HCT116 (cell line): Measurements from ENCODE around the gene LYPD4. TPM values are rescaled to one million over a fixed set of nuclear protein-coding genes. Genes with fewer than 3 reads are reported as not detected.

Source experiments
- ATAC-seq: fragments of 200-7000 bp; cut with Tn5 transposase; 2 replicates; pipeline ENCODE4 v1.9.1; 2020; ENCODE audit warnings: mild to moderate bottlenecking, moderate library complexity
- BruUV-seq: library from RNA; stranded (reverse); fragments of 400-500 nt; replicated peaks from 2 replicates; lab custom pipeline; 2021; lab: Mats Ljungman, UMichigan
- CTCF ChIA-PET: fragments of 300-600 bp; sonication (Branson Sonifier 250); formaldehyde crosslinking; loops from one replicate; lab custom pipeline; 2021; ENCODE audit warnings: antibody characterized with exemption; lab: Charles Lee
- POLR2A ChIA-PET: fragments of 300-600, 350-600 bp; sonication (Branson Sonifier 250); formaldehyde crosslinking; loops from one replicate; lab custom pipeline; 2021; ENCODE audit warnings: antibody characterized with exemption; lab: Charles Lee
- RAD21 ChIA-PET, 2 experiments: fragments of 300-600 bp; sonication (Branson Sonifier 250); formaldehyde crosslinking; loops; one replicate each; lab custom pipeline; 2023; ENCODE audit warnings: low total read pairs in 2 of 2; ENCODE audit not compliant: uncharacterized antibody in 2 of 2, unreplicated experiment in 2 of 2, low non-redundant PET in 1 of 2; lab: Charles Lee
- DNase-seq: peaks from one replicate; pipeline ENCODE4 v3.0.0-alpha.2; 2010; ENCODE audit warnings: low read depth, low spot score
- H2AFZ ChIP-seq: fragments of 200-600 bp; shearing (Covaris generic), sonication (generic); 2 replicates; pipeline ENCODE4 v1.6.1; 2017; ENCODE audit warnings: low read depth, mixed run types, mixed read lengths, antibody characterized with exemption, low read length; ENCODE audit not compliant: poor library complexity, severe bottlenecking
- H3K27ac ChIP-seq: 2 replicates; pipeline ENCODE4 v1.5.1; 2012; ENCODE audit warnings: low read depth, low read length
- H3K27me3 ChIP-seq: fragments of 200-600 bp; sonication (generic); 2 replicates; pipeline ENCODE4 v1.6.1; 2016; ENCODE audit warnings: mixed run types, low read length, mixed read lengths; ENCODE audit not compliant: insufficient read depth
- H3K36me3 ChIP-seq, 2 experiments: fragments of 200-500 bp in 1 of 2; fragments of 200-600 bp in 1 of 2; sonication (Bioruptor generic) in 1 of 2; sonication (generic) in 1 of 2; 2 replicates each; pipeline versions ENCODE4 v1.5.1 to v1.6.1; 2014 to 2016; ENCODE audit warnings: low read length in 2 of 2, inconsistent platforms in 1 of 2, mixed read lengths in 1 of 2, mixed run types in 1 of 2; ENCODE audit not compliant: insufficient read depth in 2 of 2, control insufficient read depth in 1 of 2
- H3K4me1 ChIP-seq, 2 experiments: fragments of 200-600 bp in 1 of 2; sonication (generic) in 1 of 2; 2 replicates each; pipeline versions ENCODE4 v1.5.1 to v1.6.1; 2012 to 2017; ENCODE audit warnings: low read length in 2 of 2, inconsistent platforms in 1 of 2, mild to moderate bottlenecking in 1 of 2, mixed read lengths in 1 of 2, mixed run types in 1 of 2, moderate library complexity in 1 of 2; ENCODE audit not compliant: insufficient read depth in 2 of 2, control insufficient read depth in 1 of 2
- H3K4me2 ChIP-seq: fragments of 200-600 bp; sonication (generic); 2 replicates; pipeline ENCODE4 v1.6.1; 2017; ENCODE audit warnings: mixed run types, low read length, mixed read lengths
- H3K4me3 ChIP-seq, 2 experiments: fragments of 200-600 bp in 1 of 2; sonication (generic) in 1 of 2; replicated peaks in 1 of 2; 2 replicates each; pipeline ENCODE4 v1.5.1; 2011 to 2016; ENCODE audit warnings: low read length in 2 of 2, control low read depth in 1 of 2, low read depth in 1 of 2, mild to moderate bottlenecking in 1 of 2, mixed read lengths in 1 of 2, mixed run types in 1 of 2
- H3K79me2 ChIP-seq: fragments of 200-600 bp; sonication (generic); 2 replicates; pipeline ENCODE4 v1.6.1; 2017; ENCODE audit warnings: mild to moderate bottlenecking, mixed run types, low read length, moderate library complexity, mixed read lengths; ENCODE audit not compliant: insufficient read depth
- H3K9ac ChIP-seq: fragments of 200-600 bp; sonication (generic); 2 replicates; pipeline ENCODE4 v1.6.1; 2016; ENCODE audit warnings: low read length, mixed read lengths
- H3K9me2 ChIP-seq: fragments of 200-600 bp; sonication (generic), shearing (Covaris generic); 2 replicates; pipeline ENCODE4 v1.6.1; 2017; ENCODE audit warnings: mixed run types, mild to moderate bottlenecking, moderate library complexity; ENCODE audit not compliant: insufficient read depth
- H3K9me3 ChIP-seq, 2 experiments: fragments of 200-500 bp in 1 of 2; fragments of 200-600 bp in 1 of 2; sonication (Bioruptor generic) in 1 of 2; sonication (generic) in 1 of 2; 2 replicates each; pipeline ENCODE4 v1.6.1; 2014 to 2017; ENCODE audit warnings: low read length in 2 of 2, mixed read lengths in 2 of 2, inconsistent platforms in 1 of 2, low read depth in 1 of 2, mild to moderate bottlenecking in 1 of 2, mixed run types in 1 of 2, moderate library complexity in 1 of 2; ENCODE audit not compliant: control insufficient read depth in 1 of 2, insufficient read depth in 1 of 2
- H4K20me1 ChIP-seq: fragments of 200-600 bp; sonication (generic), shearing (Covaris generic); 2 replicates; pipeline ENCODE4 v1.6.1; 2017; ENCODE audit warnings: mixed run types, mild to moderate bottlenecking, moderate library complexity; ENCODE audit not compliant: insufficient read depth
- CBX3 ChIP-seq: IDR thresholded peaks from 2 replicates; pipeline ENCODE4 v1.6.1; 2012; ENCODE audit warnings: low read depth
- CEBPB ChIP-seq: IDR thresholded peaks from 2 replicates; pipeline ENCODE4 v1.6.1; 2012; ENCODE audit warnings: low read depth
- EGR1 ChIP-seq: IDR thresholded peaks from 2 replicates; pipeline ENCODE4 v1.6.1; 2012; ENCODE audit warnings: low read depth
- ELF1 ChIP-seq: IDR thresholded peaks from 2 replicates; pipeline ENCODE4 v1.6.1; 2012; ENCODE audit warnings: low read depth, borderline replicate concordance
- EZH2 ChIP-seq: fragments of 200-600 bp; sonication (generic); IDR thresholded peaks from 2 replicates; pipeline ENCODE4 v1.6.1; 2017; ENCODE audit warnings: antibody characterized with exemption, mixed run types
- FOSL1 ChIP-seq: IDR thresholded peaks from 2 replicates; pipeline ENCODE4 v1.6.1; 2012; ENCODE audit warnings: low read depth
- JUND ChIP-seq: IDR thresholded peaks from 2 replicates; pipeline ENCODE4 v1.6.1; 2012
- MAX ChIP-seq: IDR thresholded peaks from 2 replicates; pipeline ENCODE4 v1.6.1; 2012
- SIN3A ChIP-seq: IDR thresholded peaks from 2 replicates; pipeline ENCODE4 v1.6.1; 2012; ENCODE audit warnings: low read depth
- TCF7L2 ChIP-seq: IDR thresholded peaks from 2 replicates; pipeline ENCODE4 v1.7.0; 2011; ENCODE audit warnings: borderline replicate concordance, inconsistent platforms; ENCODE audit not compliant: insufficient read depth, insufficient read length; ENCODE audit errors: extremely low read depth
- YY1 ChIP-seq: IDR thresholded peaks from 2 replicates; pipeline ENCODE4 v1.6.1; 2011; ENCODE audit warnings: low read length, low read depth, moderate library complexity, mild to moderate bottlenecking; ENCODE audit not compliant: insufficient replicate concordance; ENCODE audit errors: extremely low read depth
- ZFX ChIP-seq: fragments of 450-650 bp; IDR thresholded peaks from 2 replicates; pipeline ENCODE4 v1.6.1; 2017
- ZNF274 ChIP-seq: fragments of 200-500 bp; sonication (Bioruptor generic); IDR thresholded peaks from 2 replicates; pipeline ENCODE4 v1.6.1; 2014; ENCODE audit warnings: mild to moderate bottlenecking, low read depth, low read length, inconsistent platforms
- intact Hi-C: fragments of 100-400 bp; cut with micrococcal nuclease; formaldehyde crosslinking; loops from 2 replicates; pipeline ENCODE4 v1.10.0; 2022
- total RNA-seq: library from RNA; stranded (reverse); gene quantifications from one replicate; pipeline ENCODE4 v1.2.1, GENCODE V29; 2021; ENCODE audit not compliant: unreplicated experiment
- TF ChIP-seq, protein P1 (sequence below), 3 experiments: fragments of 200-600 bp in 1 of 3; sonication (generic) in 1 of 3; IDR thresholded peaks in 2 of 3; conservative IDR thresholded peaks in 1 of 3; 2 replicates each; pipeline ENCODE4 v1.5.1; 2012 to 2017; ENCODE audit warnings: low read depth in 2 of 3, low read length in 2 of 3, antibody characterized with exemption in 1 of 3, borderline replicate concordance in 1 of 3, control low read depth in 1 of 3, mild to moderate bottlenecking in 1 of 3, mixed read lengths in 1 of 3, mixed run types in 1 of 3, moderate library complexity in 1 of 3; ENCODE audit not compliant: insufficient read depth in 1 of 3
- TF ChIP-seq, protein P2 (sequence below): IDR thresholded peaks from 2 replicates; pipeline ENCODE4 v1.6.1; 2011; ENCODE audit warnings: mild to moderate bottlenecking, low read length, moderate library complexity; ENCODE audit not compliant: insufficient replicate concordance; ENCODE audit errors: extremely low read depth

Gene LYPD4
- total RNA-seq, 1 experiment from 2014 or later = not detected

DNA sequence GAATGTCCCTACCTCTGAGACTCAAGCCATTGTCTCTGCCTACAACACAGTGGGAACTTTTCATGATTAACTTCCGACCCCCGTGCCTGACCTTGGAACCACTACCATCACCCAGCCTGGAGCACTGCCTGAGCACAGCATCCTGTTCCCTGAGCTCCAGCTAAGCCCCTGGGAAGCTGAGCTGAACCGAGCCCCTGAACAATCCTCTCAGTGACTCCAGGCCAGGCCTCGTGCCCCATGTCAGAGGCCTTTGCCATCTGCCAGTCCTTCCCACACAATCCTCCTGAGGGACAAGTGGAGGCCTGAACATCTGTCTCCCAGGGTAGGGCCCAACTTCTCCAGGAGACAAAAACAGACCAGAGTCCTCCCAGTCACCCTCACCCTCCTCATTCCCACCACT, 30.6 kb downstream of the LYPD4 start:
- DNase-seq (no peak), ATAC-seq (no peak)
- Histone ChIP-seq H3K79me2 (no peaks in the 10 kb centered on the region), H3K27ac (no peak overlapping the region), H2AFZ (no peak overlapping the region), H3K9ac (no peak overlapping the region), H3K9me3 (no peaks in the 10 kb centered on the region), H3K9me2 (no peaks in the 10 kb centered on the region), H3K4me1 (no peaks in the 10 kb centered on the region), H3K27me3 (peaks cover 4% of the 10 kb centered on the region; the same call in 1 of the 2 replicates)
- ChIA-PET CTCF (no interaction called here), POLR2A (no interaction called here)
- intact Hi-C loops = no loop called here
- TF ChIP-seq SIN3A (no peak), FOSL1 (no peak), EGR1 (no peak)
- TF ChIP-seq, protein P1, sequence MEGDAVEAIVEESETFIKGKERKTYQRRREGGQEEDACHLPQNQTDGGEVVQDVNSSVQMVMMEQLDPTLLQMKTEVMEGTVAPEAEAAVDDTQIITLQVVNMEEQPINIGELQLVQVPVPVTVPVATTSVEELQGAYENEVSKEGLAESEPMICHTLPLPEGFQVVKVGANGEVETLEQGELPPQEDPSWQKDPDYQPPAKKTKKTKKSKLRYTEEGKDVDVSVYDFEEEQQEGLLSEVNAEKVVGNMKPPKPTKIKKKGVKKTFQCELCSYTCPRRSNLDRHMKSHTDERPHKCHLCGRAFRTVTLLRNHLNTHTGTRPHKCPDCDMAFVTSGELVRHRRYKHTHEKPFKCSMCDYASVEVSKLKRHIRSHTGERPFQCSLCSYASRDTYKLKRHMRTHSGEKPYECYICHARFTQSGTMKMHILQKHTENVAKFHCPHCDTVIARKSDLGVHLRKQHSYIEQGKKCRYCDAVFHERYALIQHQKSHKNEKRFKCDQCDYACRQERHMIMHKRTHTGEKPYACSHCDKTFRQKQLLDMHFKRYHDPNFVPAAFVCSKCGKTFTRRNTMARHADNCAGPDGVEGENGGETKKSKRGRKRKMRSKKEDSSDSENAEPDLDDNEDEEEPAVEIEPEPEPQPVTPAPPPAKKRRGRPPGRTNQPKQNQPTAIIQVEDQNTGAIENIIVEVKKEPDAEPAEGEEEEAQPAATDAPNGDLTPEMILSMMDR (IDR thresholded peaks at IDR 0.05 in 2 of 3, conservative IDR thresholded peaks at IDR 0.05 in 1 of 3; ENCODE audit: borderline replicate concordance in 1 of 3, insufficient read depth in 1 of 3, low read depth in 2 of 3, low read length in 2 of 3) = no peak
- TF ChIP-seq, all 23 proteins: peak for 0
- BruUV-seq = no TSS peak
- no peaks in the 10 kb centered on the region for H4K20me1 ChIP-seq
- no peak overlapping the region for H3K4me2 ChIP-seq
- no peaks in the 10 kb centered on the region for H3K36me3 ChIP-seq
- RAD21 ChIA-PET = no interaction called here
- H3K4me3 ChIP-seq = no peak overlapping the region

- no TSS peak for BruUV-seq
- no peaks in the 10 kb centered on the region for H4K20me1 ChIP-seq
- CTCF ChIA-PET = no interaction called here
- ATAC-seq (no peak), DNase-seq (no peak)
- H3K4me2 ChIP-seq = no peak overlapping the region
- H3K79me2 ChIP-seq = no peaks in the 10 kb centered on the region
- H3K9me3 ChIP-seq = no peaks in the 10 kb centered on the region
- RAD21 ChIA-PET = no interaction called here
- no peak overlapping the region for H2AFZ ChIP-seq
- no peak overlapping the region for H3K9ac ChIP-seq
- intact Hi-C loops = no loop called here
- H3K27me3 ChIP-seq = peaks cover 4% of the 10 kb centered on the region; the same call in 1 of the 2 replicates
- H3K4me1 ChIP-seq = no peaks in the 10 kb centered on the region
- H3K4me3 ChIP-seq = no peak overlapping the region
- POLR2A ChIA-PET = no interaction called here
- no peaks in the 10 kb centered on the region for H3K36me3 ChIP-seq
- H3K27ac ChIP-seq = no peak overlapping the region
- H3K9me2 ChIP-seq = no peaks in the 10 kb centered on the region
- TF ChIP-seq ZFX = no peak
- TF ChIP-seq CEBPB = no peak
- no peak for TF ChIP-seq JUND
- TF ChIP-seq EZH2 = no peak
- no peak for TF ChIP-seq EGR1
- no peak for TF ChIP-seq SIN3A
- TF ChIP-seq, protein P2, sequence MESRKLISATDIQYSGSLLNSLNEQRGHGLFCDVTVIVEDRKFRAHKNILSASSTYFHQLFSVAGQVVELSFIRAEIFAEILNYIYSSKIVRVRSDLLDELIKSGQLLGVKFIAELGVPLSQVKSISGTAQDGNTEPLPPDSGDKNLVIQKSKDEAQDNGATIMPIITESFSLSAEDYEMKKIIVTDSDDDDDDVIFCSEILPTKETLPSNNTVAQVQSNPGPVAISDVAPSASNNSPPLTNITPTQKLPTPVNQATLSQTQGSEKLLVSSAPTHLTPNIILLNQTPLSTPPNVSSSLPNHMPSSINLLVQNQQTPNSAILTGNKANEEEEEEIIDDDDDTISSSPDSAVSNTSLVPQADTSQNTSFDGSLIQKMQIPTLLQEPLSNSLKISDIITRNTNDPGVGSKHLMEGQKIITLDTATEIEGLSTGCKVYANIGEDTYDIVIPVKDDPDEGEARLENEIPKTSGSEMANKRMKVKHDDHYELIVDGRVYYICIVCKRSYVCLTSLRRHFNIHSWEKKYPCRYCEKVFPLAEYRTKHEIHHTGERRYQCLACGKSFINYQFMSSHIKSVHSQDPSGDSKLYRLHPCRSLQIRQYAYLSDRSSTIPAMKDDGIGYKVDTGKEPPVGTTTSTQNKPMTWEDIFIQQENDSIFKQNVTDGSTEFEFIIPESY = no peak
- TF ChIP-seq YY1 = no peak
- no peak for TF ChIP-seq ELF1
- TF ChIP-seq ZNF274 = no peak
- no peak for TF ChIP-seq TCF7L2
- no peak for TF ChIP-seq CBX3
- TF ChIP-seq MAX = no peak
Observed at GRCh38 chr19:41811981-41812380, 32.5 kb downstream of the LYPD4 start.
